Ovary (tissue), 3 donors: Measurements from ENCODE around the gene BORCS5.

Experiments
- CTCF ChIP-seq, 3 donors: fragments of 450-650 bp in 2 of 3; fragments of 200-600 bp in 1 of 3; IDR thresholded peaks; one replicate each; pipeline versions ENCODE4 v1.5.1 to v1.8.0; 2016 to 2022; ENCODE audit warnings: antibody characterized with exemption in 3 of 3, mild to moderate bottlenecking in 1 of 3
- POLR2A ChIP-seq: fragments of 450-650 bp; IDR thresholded peaks from one replicate; pipeline ENCODE4 v1.6.1; 2017; ENCODE audit warnings: antibody characterized with exemption, mild to moderate bottlenecking, moderate library complexity
- donor health status: DM: no; HTN: no; CAD: no.

- no peak for TF ChIP-seq POLR2A
- TF ChIP-seq CTCF (IDR thresholded peaks at IDR 0.05) = no peak
These were observed 118.3 kb downstream of the BORCS5 start for GRCh38 chr12:12474931-12475795.
